Measurements from ENCODE around the gene EYS.
A peak's percentile ranks its signal among the peaks of the same experiment; 100 is the strongest.

The EYS gene

GRCh38 chr6:64691064-64691463, 1016.0 kb downstream of the EYS start:
- ATAC-seq (ENCODE audit: low read depth): no peak
- no peak overlapping the region for H3K4me3 ChIP-seq (ENCODE audit: severe bottlenecking)
- no peaks in the 10 kb centered on the region for H3K9me3 ChIP-seq (ENCODE audit: severe bottlenecking)
- no peaks in the 10 kb centered on the region for H3K36me3 ChIP-seq (ENCODE audit: low read depth)
- no peaks in the 10 kb centered on the region for H3K27me3 ChIP-seq (ENCODE audit: insufficient read depth, poor library complexity, severe bottlenecking)
- no peak overlapping the region for H3K27ac ChIP-seq (ENCODE audit: poor library complexity, severe bottlenecking)
- DNase-seq (ENCODE audit: low spot score): no peak
- H3K4me1 ChIP-seq (ENCODE audit: insufficient read depth, poor library complexity, severe bottlenecking): no peaks in the 10 kb centered on the region
- TF ChIP-seq, protein P1, sequence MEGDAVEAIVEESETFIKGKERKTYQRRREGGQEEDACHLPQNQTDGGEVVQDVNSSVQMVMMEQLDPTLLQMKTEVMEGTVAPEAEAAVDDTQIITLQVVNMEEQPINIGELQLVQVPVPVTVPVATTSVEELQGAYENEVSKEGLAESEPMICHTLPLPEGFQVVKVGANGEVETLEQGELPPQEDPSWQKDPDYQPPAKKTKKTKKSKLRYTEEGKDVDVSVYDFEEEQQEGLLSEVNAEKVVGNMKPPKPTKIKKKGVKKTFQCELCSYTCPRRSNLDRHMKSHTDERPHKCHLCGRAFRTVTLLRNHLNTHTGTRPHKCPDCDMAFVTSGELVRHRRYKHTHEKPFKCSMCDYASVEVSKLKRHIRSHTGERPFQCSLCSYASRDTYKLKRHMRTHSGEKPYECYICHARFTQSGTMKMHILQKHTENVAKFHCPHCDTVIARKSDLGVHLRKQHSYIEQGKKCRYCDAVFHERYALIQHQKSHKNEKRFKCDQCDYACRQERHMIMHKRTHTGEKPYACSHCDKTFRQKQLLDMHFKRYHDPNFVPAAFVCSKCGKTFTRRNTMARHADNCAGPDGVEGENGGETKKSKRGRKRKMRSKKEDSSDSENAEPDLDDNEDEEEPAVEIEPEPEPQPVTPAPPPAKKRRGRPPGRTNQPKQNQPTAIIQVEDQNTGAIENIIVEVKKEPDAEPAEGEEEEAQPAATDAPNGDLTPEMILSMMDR (IDR thresholded peaks at IDR 0.05; ENCODE audit: poor library complexity, severe bottlenecking): no peak

GRCh38 chr6:64685401-64685800, 1021.6 kb downstream of the EYS start:
- no peak overlapping the region for H3K27ac ChIP-seq (ENCODE audit: poor library complexity, severe bottlenecking)
- ATAC-seq (ENCODE audit: low read depth): no peak
- no peaks in the 10 kb centered on the region for H3K4me1 ChIP-seq (ENCODE audit: insufficient read depth, poor library complexity, severe bottlenecking)
- TF ChIP-seq, protein P1 (IDR thresholded peaks at IDR 0.05; ENCODE audit: poor library complexity, severe bottlenecking): no peak
- H3K36me3 ChIP-seq (ENCODE audit: low read depth): no peaks in the 10 kb centered on the region
- no peaks in the 10 kb centered on the region for H3K9me3 ChIP-seq (ENCODE audit: severe bottlenecking)
- no peak for DNase-seq (ENCODE audit: low spot score)
- H3K4me3 ChIP-seq (ENCODE audit: severe bottlenecking): no peak overlapping the region
- no peaks in the 10 kb centered on the region for H3K27me3 ChIP-seq (ENCODE audit: insufficient read depth, poor library complexity, severe bottlenecking)

DNA sequence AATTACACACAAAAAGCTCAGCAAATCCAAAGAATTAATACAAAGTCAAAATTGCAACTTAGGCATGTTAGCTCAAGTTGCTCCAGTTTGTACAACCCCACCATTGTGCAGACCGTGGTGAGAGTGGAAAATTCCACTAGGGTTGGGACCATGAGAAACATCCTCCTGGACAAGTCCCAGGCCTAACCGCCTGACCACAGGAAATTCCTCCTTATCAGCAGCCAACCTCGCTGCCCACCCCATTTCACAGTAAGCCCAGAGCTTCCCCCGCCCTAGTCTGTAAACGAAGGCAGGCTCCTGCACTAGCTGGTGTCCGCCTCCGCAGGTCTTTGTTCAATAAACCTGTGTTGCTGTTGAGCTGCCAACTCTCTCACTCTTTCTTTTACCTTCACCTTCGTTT, 1023.3 kb downstream of the EYS start:
- no peak; the same call in 2 of the 3 replicates for ATAC-seq (ENCODE audit: low read depth)
- TF ChIP-seq, protein P1 (IDR thresholded peaks at IDR 0.05; ENCODE audit: poor library complexity, severe bottlenecking): no peak
- no peak overlapping the region for H3K4me3 ChIP-seq (ENCODE audit: severe bottlenecking)
- H3K27ac ChIP-seq (ENCODE audit: poor library complexity, severe bottlenecking): no peak overlapping the region
- no peak for DNase-seq (ENCODE audit: low spot score)
- no peaks in the 10 kb centered on the region for H3K9me3 ChIP-seq (ENCODE audit: severe bottlenecking)
- H3K27me3 ChIP-seq (ENCODE audit: insufficient read depth, poor library complexity, severe bottlenecking): no peaks in the 10 kb centered on the region
- H3K36me3 ChIP-seq (ENCODE audit: low read depth): no peaks in the 10 kb centered on the region
- no peaks in the 10 kb centered on the region for H3K4me1 ChIP-seq (ENCODE audit: insufficient read depth, poor library complexity, severe bottlenecking)

DNA sequence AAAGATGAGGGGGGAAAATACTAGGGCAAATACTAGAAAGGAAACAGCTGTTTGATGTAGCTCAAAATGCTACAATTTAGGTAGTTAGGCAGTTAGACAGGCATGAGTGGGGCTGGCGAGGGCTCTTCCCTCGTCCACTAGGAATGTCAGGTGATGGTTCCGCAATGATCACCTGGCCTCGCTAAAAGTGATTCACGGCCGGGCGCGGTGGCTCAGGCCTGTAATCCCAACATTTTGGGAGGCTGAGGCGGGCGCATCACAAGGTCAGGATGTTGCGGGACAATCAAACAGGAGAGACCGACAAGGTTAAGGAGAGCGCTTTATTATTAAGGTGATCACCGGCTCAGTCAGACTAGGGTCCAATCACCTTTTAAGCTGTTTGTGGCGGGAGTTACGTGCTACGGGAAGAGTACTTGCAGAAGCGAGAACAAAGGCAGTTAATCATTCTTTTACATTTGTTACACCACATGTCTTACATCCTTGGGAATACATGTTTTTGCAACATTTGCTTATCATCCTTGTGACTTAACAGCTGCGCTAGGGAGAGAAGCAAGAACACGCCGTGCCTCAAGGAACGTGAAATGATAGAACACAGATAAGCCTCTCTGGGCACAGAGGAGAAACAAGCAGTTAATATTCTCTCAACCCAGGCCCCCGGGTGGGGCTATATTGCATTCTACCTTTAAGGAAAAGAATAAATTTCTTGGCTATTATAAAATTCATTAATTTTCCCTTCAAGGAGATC, 1025.4 kb downstream of the EYS start:
- Histone ChIP-seq H3K36me3 (ENCODE audit: low read depth) (no peaks in the 10 kb centered on the region), H3K4me1 (ENCODE audit: insufficient read depth, poor library complexity, severe bottlenecking) (no peaks in the 10 kb centered on the region), H3K9me3 (ENCODE audit: severe bottlenecking) (no peaks in the 10 kb centered on the region), H3K27me3 (ENCODE audit: insufficient read depth, poor library complexity, severe bottlenecking) (no peaks in the 10 kb centered on the region), H3K4me3 (ENCODE audit: severe bottlenecking) (no peak overlapping the region), H3K27ac (ENCODE audit: poor library complexity, severe bottlenecking) (no peak overlapping the region)
- DNase-seq (ENCODE audit: low spot score) (no peak), ATAC-seq (ENCODE audit: low read depth) (no peak)
- TF ChIP-seq, protein P1 (IDR thresholded peaks at IDR 0.05; ENCODE audit: poor library complexity, severe bottlenecking): no peak

GRCh38 chr6:64680446-64680845, 1026.6 kb downstream of the EYS start:
- Histone ChIP-seq H3K27me3 (ENCODE audit: insufficient read depth, poor library complexity, severe bottlenecking) (no peaks in the 10 kb centered on the region), H3K27ac (ENCODE audit: poor library complexity, severe bottlenecking) (no peak overlapping the region), H3K36me3 (ENCODE audit: low read depth) (no peaks in the 10 kb centered on the region), H3K4me3 (ENCODE audit: severe bottlenecking) (no peak overlapping the region), H3K9me3 (ENCODE audit: severe bottlenecking) (no peaks in the 10 kb centered on the region), H3K4me1 (ENCODE audit: insufficient read depth, poor library complexity, severe bottlenecking) (no peaks in the 10 kb centered on the region)
- DNase-seq (ENCODE audit: low spot score) (no peak), ATAC-seq (ENCODE audit: low read depth) (peak; percentile 19; the same call in 1 of the 3 replicates)
- TF ChIP-seq, protein P1 (IDR thresholded peaks at IDR 0.05; ENCODE audit: poor library complexity, severe bottlenecking): no peak

Measured in RWPE2 (cell line).